ENCODE results near the gene GABRA4.

GABRA4 gene

GRCh38 chr4:46874811-46875210 is 118.6 kb downstream of the GABRA4 start:
- TF ChIP-seq CTCF (conservative IDR thresholded peaks at IDR 0.05) (no peak), ZFX (IDR thresholded peaks at IDR 0.05) (no peak)
- H3K27ac ChIP-seq, result no peak overlapping the region

DNA sequence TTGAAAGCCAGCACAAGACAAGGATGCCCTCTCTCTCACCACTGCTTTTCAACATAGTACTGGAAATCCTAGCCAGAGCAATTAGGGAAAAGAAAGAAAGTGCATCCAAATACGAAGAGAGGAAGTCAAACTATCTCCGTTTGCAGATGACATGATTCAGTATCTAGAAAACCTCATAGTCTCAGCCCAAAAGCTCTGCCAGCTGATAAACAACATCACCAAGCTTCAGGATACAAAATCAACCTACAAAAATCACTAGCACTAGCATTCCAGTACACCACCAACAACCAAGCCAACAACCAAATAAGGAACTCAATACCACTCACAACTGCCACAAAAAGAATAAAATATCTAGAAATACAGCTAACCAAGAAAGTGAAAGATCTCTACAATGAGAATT is 123.0 kb downstream of the GABRA4 start:
- no peak overlapping the region for H3K27ac ChIP-seq
- TF ChIP-seq CTCF (conservative IDR thresholded peaks at IDR 0.05), result no peak
- no peak for TF ChIP-seq ZFX (IDR thresholded peaks at IDR 0.05)

All from C4-2B (cell line).